ENCODE results near the gene PDSS2.
"Not testable (repeated sequence)": the region's sequence is repeated elsewhere in the genome, so short reads cannot be mapped to it uniquely, and the experiment has no call there.

Gene PDSS2

GRCh38 chr6:107154801-107155160 lies 304.6 kb downstream of the PDSS2 start:
- no peak for DNase-seq (ENCODE audit: low read depth)

- DNase-seq (ENCODE audit: low read depth): no peak
These were observed 305.1 kb downstream of the PDSS2 start for GRCh38 chr6:107154131-107154800.

GRCh38 chr6:107152638-107153430 lies 306.5 kb downstream of the PDSS2 start:
- DNase-seq (ENCODE audit: low read depth): no peak

- no peak for DNase-seq (ENCODE audit: low read depth)
These were observed 314.7 kb downstream of the PDSS2 start for GRCh38 chr6:107144666-107145065.

GRCh38 chr6:107144014-107144413 lies 315.4 kb downstream of the PDSS2 start:
- DNase-seq (ENCODE audit: low read depth): no peak

- no peak for DNase-seq (ENCODE audit: low read depth)
These were observed 318.8 kb downstream of the PDSS2 start for GRCh38 chr6:107140581-107140980.

- DNase-seq (ENCODE audit: low read depth): not testable (repeated sequence)
These were observed 323.0 kb downstream of the PDSS2 start for GRCh38 chr6:107136324-107136723.

GRCh38 chr6:107135048-107135680 lies 324.2 kb downstream of the PDSS2 start:
- not testable (repeated sequence) for DNase-seq (ENCODE audit: low read depth)

GRCh38 chr6:107132330-107132954 lies 326.9 kb downstream of the PDSS2 start:
- DNase-seq (ENCODE audit: low read depth): no peak

GRCh38 chr6:107129370-107129925 lies 329.9 kb downstream of the PDSS2 start:
- no peak for DNase-seq (ENCODE audit: low read depth)

GRCh38 chr6:107128577-107128976 lies 330.8 kb downstream of the PDSS2 start:
- no peak for DNase-seq (ENCODE audit: low read depth)

- no peak for DNase-seq (ENCODE audit: low read depth)
These were observed 331.2 kb downstream of the PDSS2 start for GRCh38 chr6:107128175-107128574.

- DNase-seq (ENCODE audit: low read depth): no peak
These were observed 333.6 kb downstream of the PDSS2 start for GRCh38 chr6:107125771-107126170.

GRCh38 chr6:107124934-107125348 lies 334.4 kb downstream of the PDSS2 start:
- DNase-seq (ENCODE audit: low read depth): no peak

GRCh38 chr6:107123501-107123900 lies 335.9 kb downstream of the PDSS2 start:
- no peak for DNase-seq (ENCODE audit: low read depth)

- DNase-seq (ENCODE audit: low read depth): no peak
These were observed 336.6 kb downstream of the PDSS2 start for GRCh38 chr6:107122748-107123147.

GRCh38 chr6:107121964-107122495 lies 337.3 kb downstream of the PDSS2 start:
- DNase-seq (ENCODE audit: low read depth): no peak

- DNase-seq (ENCODE audit: low read depth): no peak
These were observed 338.1 kb downstream of the PDSS2 start for GRCh38 chr6:107121266-107121665.

- no peak for DNase-seq (ENCODE audit: low read depth)
These were observed 339.0 kb downstream of the PDSS2 start for GRCh38 chr6:107120404-107120803.

GRCh38 chr6:107118976-107119375 lies 340.4 kb downstream of the PDSS2 start:
- no peak for DNase-seq (ENCODE audit: low read depth)

GRCh38 chr6:107118540-107118939 lies 340.8 kb downstream of the PDSS2 start:
- DNase-seq (ENCODE audit: low read depth): not testable (repeated sequence)

GRCh38 chr6:107116931-107117330 lies 342.4 kb downstream of the PDSS2 start:
- no peak for DNase-seq (ENCODE audit: low read depth)
